ENCODE measurements around the gene CDH18.

Gene CDH18

GRCh38 chr5:19685473-19685872, 302.5 kb downstream of the CDH18 start:
- Histone ChIP-seq H4K20me1 (ENCODE audit: insufficient read depth, low read length) (no peaks in the 10 kb centered on the region), H3K4me1 (ENCODE audit: low read length) (no peaks in the 10 kb centered on the region), H3K27me3 (replicated peaks; ENCODE audit: insufficient read depth, low read length) (no peaks in the 10 kb centered on the region), H3K79me2 (ENCODE audit: low read length) (no peaks in the 10 kb centered on the region), H3K36me3 (replicated peaks; ENCODE audit: insufficient read depth, low read length) (no peaks in the 10 kb centered on the region), H3K9me2 (replicated peaks; ENCODE audit: insufficient read depth, low read length) (no peaks in the 10 kb centered on the region), H3K9me3 (replicated peaks; ENCODE audit: insufficient read depth, low read length) (no peaks in the 10 kb centered on the region), H3K4me2 (ENCODE audit: low read depth, low read length) (no peak overlapping the region), H2AFZ (ENCODE audit: low read length) (no peak overlapping the region), H3F3A (ENCODE audit: insufficient read depth, low read length) (no peaks in the 10 kb centered on the region), H3K27ac (ENCODE audit: low read length) (no peak overlapping the region), H3K9ac (ENCODE audit: low read length) (no peak overlapping the region), H3K4me3 (ENCODE audit: low read length) (no peak overlapping the region)
- DNase-seq: no peak
- TF ChIP-seq CTCF (IDR thresholded peaks at IDR 0.05; ENCODE audit: low read length) (no peak), EZH2 (optimal IDR thresholded peaks at IDR 0.05; ENCODE audit: low read depth, low read length) (no peak), EZH2phosphoT487 (IDR thresholded peaks at IDR 0.05; ENCODE audit: low read length) (no peak)

GRCh38 chr5:19676895-19677294, 311.1 kb downstream of the CDH18 start:
- Histone ChIP-seq H3K4me3 (ENCODE audit: low read length) (no peak overlapping the region), H3K27me3 (replicated peaks; ENCODE audit: insufficient read depth, low read length) (no peaks in the 10 kb centered on the region), H3K4me1 (ENCODE audit: low read length) (no peaks in the 10 kb centered on the region), H4K20me1 (ENCODE audit: insufficient read depth, low read length) (no peaks in the 10 kb centered on the region), H3K9me2 (replicated peaks; ENCODE audit: insufficient read depth, low read length) (no peaks in the 10 kb centered on the region), H3K36me3 (replicated peaks; ENCODE audit: insufficient read depth, low read length) (no peaks in the 10 kb centered on the region), H3F3A (ENCODE audit: insufficient read depth, low read length) (no peaks in the 10 kb centered on the region), H3K27ac (ENCODE audit: low read length) (no peak overlapping the region), H3K4me2 (ENCODE audit: low read depth, low read length) (no peak overlapping the region), H3K79me2 (ENCODE audit: low read length) (no peaks in the 10 kb centered on the region), H3K9ac (ENCODE audit: low read length) (no peak overlapping the region), H3K9me3 (replicated peaks; ENCODE audit: insufficient read depth, low read length) (no peaks in the 10 kb centered on the region; the same call in 1 of the 2 replicates), H2AFZ (ENCODE audit: low read length) (no peak overlapping the region)
- DNase-seq: no peak
- TF ChIP-seq EZH2phosphoT487 (IDR thresholded peaks at IDR 0.05; ENCODE audit: low read length) (no peak), CTCF (IDR thresholded peaks at IDR 0.05; ENCODE audit: low read length) (no peak), EZH2 (optimal IDR thresholded peaks at IDR 0.05; ENCODE audit: low read depth, low read length) (no peak)

- Histone ChIP-seq H3K9me2 (replicated peaks; ENCODE audit: insufficient read depth, low read length) (no peaks in the 10 kb centered on the region), H3K79me2 (ENCODE audit: low read length) (no peaks in the 10 kb centered on the region), H3K36me3 (replicated peaks; ENCODE audit: insufficient read depth, low read length) (no peaks in the 10 kb centered on the region; the same call in 1 of the 2 replicates), H3K4me2 (ENCODE audit: low read depth, low read length) (peak overlapping the region; percentile 65; the same call in 1 of the 2 replicates), H3K9me3 (replicated peaks; ENCODE audit: insufficient read depth, low read length) (no peaks in the 10 kb centered on the region), H3K4me3 (ENCODE audit: low read length) (peak overlapping the region; percentile 49; the same call in 1 of the 2 replicates), H3K4me1 (ENCODE audit: low read length) (peaks cover 27% of the 10 kb centered on the region; the same call in 1 of the 2 replicates), H3K27me3 (replicated peaks; ENCODE audit: insufficient read depth, low read length) (no peaks in the 10 kb centered on the region), H3K27ac (ENCODE audit: low read length) (peak overlapping the region; percentile 39; the same call in 1 of the 2 replicates), H4K20me1 (ENCODE audit: insufficient read depth, low read length) (no peaks in the 10 kb centered on the region), H3K9ac (ENCODE audit: low read length) (no peak overlapping the region), H2AFZ (ENCODE audit: low read length) (peak overlapping the region; percentile 58), H3F3A (ENCODE audit: insufficient read depth, low read length) (peaks cover 10% of the 10 kb centered on the region; the same call in 1 of the 2 replicates)
- TF ChIP-seq EZH2 (optimal IDR thresholded peaks at IDR 0.05; ENCODE audit: low read depth, low read length) (no peak), CTCF (IDR thresholded peaks at IDR 0.05; ENCODE audit: low read length) (no peak), EZH2phosphoT487 (IDR thresholded peaks at IDR 0.05; ENCODE audit: low read length) (no peak)
- no peak for DNase-seq
Measured at GRCh38 chr5:19660679-19661078, 327.3 kb downstream of the CDH18 start.

All from MM.1S (cell line).